NT2/D1 (cell line): Measurements from ENCODE around the gene QSOX2.

Experiments
- DNase-seq: peaks from one replicate; pipeline ENCODE4 v3.0.0-alpha.2; 2011; ENCODE audit warnings: low read depth, low spot score
- H3K27me3 ChIP-seq: 2 replicates; pipeline ENCODE4 v1.6.0; 2011; ENCODE audit warnings: mild to moderate bottlenecking; ENCODE audit not compliant: insufficient read length, insufficient read depth
- H3K36me3 ChIP-seq: 2 replicates; pipeline ENCODE4 v1.6.1; 2011; ENCODE audit warnings: mild to moderate bottlenecking, low read length, mixed read lengths; ENCODE audit not compliant: insufficient read depth, insufficient read length
- H3K4me1 ChIP-seq: 2 replicates; pipeline ENCODE4 v1.5.1; 2011; ENCODE audit not compliant: insufficient read depth, insufficient read length
- H3K4me3 ChIP-seq: 2 replicates; pipeline ENCODE4 v1.5.1; 2011; ENCODE audit warnings: low read depth; ENCODE audit not compliant: insufficient read length
- H3K9ac ChIP-seq: 2 replicates; pipeline ENCODE4 v1.6.0; 2011; ENCODE audit warnings: low read depth; ENCODE audit not compliant: insufficient read length
- H3K9me3 ChIP-seq: 2 replicates; pipeline ENCODE4 v1.5.1; 2011; ENCODE audit warnings: mild to moderate bottlenecking, low read length; ENCODE audit not compliant: insufficient read depth
- SUZ12 ChIP-seq: IDR thresholded peaks from 2 replicates; pipeline ENCODE4 v1.6.1; 2011; ENCODE audit not compliant: insufficient read length, insufficient read depth; ENCODE audit errors: extremely low read depth
- YY1 ChIP-seq: IDR thresholded peaks from 2 replicates; pipeline ENCODE4 v1.6.1; 2011; ENCODE audit not compliant: insufficient read length, insufficient read depth
- ZNF274 ChIP-seq: IDR thresholded peaks from 2 replicates; pipeline ENCODE4 v1.6.1; 2011; ENCODE audit warnings: mild to moderate bottlenecking, low read depth, low read length

The QSOX2 gene

GRCh38 chr9:136225366-136225747, 20.3 kb downstream of the QSOX2 start:
- TF ChIP-seq ZNF274 (no peak), SUZ12 (no peak), YY1 (no peak)
- Histone ChIP-seq H3K4me3 (no peak overlapping the region), H3K4me1 (peaks cover 13% of the 10 kb centered on the region), H3K36me3 (peaks cover 61% of the 10 kb centered on the region), H3K9ac (peak overlapping the region; percentile 6), H3K9me3 (no peaks in the 10 kb centered on the region), H3K27me3 (no peaks in the 10 kb centered on the region)
- no peak for DNase-seq

- H3K9me3 ChIP-seq = no peaks in the 10 kb centered on the region
- H3K27me3 ChIP-seq = no peaks in the 10 kb centered on the region
- H3K9ac ChIP-seq = no peak overlapping the region
- DNase-seq = no peak
- H3K4me3 ChIP-seq = no peak overlapping the region
- H3K4me1 ChIP-seq = peaks cover 13% of the 10 kb centered on the region
- TF ChIP-seq SUZ12 (no peak), ZNF274 (no peak), YY1 (no peak)
- peaks cover 68% of the 10 kb centered on the region for H3K36me3 ChIP-seq
These were observed 21.6 kb downstream of the QSOX2 start for GRCh38 chr9:136223871-136224640.

- Histone ChIP-seq H3K4me1 (peaks cover 13% of the 10 kb centered on the region), H3K27me3 (no peaks in the 10 kb centered on the region), H3K4me3 (no peak overlapping the region), H3K9ac (no peak overlapping the region), H3K36me3 (peaks cover 80% of the 10 kb centered on the region), H3K9me3 (no peaks in the 10 kb centered on the region)
- TF ChIP-seq SUZ12 (no peak), YY1 (no peak), ZNF274 (no peak)
- DNase-seq = no peak
These were observed 22.7 kb downstream of the QSOX2 start for GRCh38 chr9:136222906-136223285.

- Histone ChIP-seq H3K4me3 (no peak overlapping the region), H3K27me3 (no peaks in the 10 kb centered on the region), H3K9ac (no peak overlapping the region), H3K9me3 (no peaks in the 10 kb centered on the region), H3K4me1 (peaks cover 13% of the 10 kb centered on the region), H3K36me3 (peaks cover 81% of the 10 kb centered on the region)
- no peak for DNase-seq
- TF ChIP-seq ZNF274 (no peak), SUZ12 (no peak), YY1 (no peak)
These were observed 23.3 kb downstream of the QSOX2 start for GRCh38 chr9:136222166-136222905.

GRCh38 chr9:136220017-136220729, 25.4 kb downstream of the QSOX2 start:
- no peak for DNase-seq
- H3K9ac ChIP-seq = no peak overlapping the region
- H3K36me3 ChIP-seq = peaks cover 82% of the 10 kb centered on the region

GRCh38 chr9:136219276-136219675, 26.3 kb downstream of the QSOX2 start:
- Histone ChIP-seq H3K36me3 (peaks cover 83% of the 10 kb centered on the region), H3K4me3 (no peak overlapping the region), H3K4me1 (peaks cover 3% of the 10 kb centered on the region), H3K9me3 (peaks cover 8% of the 10 kb centered on the region; the same call in 1 of the 2 replicates), H3K9ac (no peak overlapping the region), H3K27me3 (no peaks in the 10 kb centered on the region)
- no peak for DNase-seq
- TF ChIP-seq SUZ12 (no peak), YY1 (no peak), ZNF274 (no peak)

More at GRCh38 chr9:136220017-136220729, 25.4 kb downstream of the QSOX2 start:
- Histone ChIP-seq H3K4me1 (peaks cover 4% of the 10 kb centered on the region), H3K9me3 (no peaks in the 10 kb centered on the region), H3K4me3 (no peak overlapping the region), H3K27me3 (no peaks in the 10 kb centered on the region)
- no peak for TF ChIP-seq YY1
- no peak for TF ChIP-seq SUZ12
- no peak for TF ChIP-seq ZNF274

GRCh38 chr9:136218673-136219072, 26.9 kb downstream of the QSOX2 start:
- H3K9ac ChIP-seq = no peak overlapping the region
- H3K36me3 ChIP-seq = peaks cover 83% of the 10 kb centered on the region
- TF ChIP-seq SUZ12 (no peak), ZNF274 (no peak), YY1 (no peak)
- no peaks in the 10 kb centered on the region for H3K4me1 ChIP-seq
- H3K4me3 ChIP-seq = no peak overlapping the region
- DNase-seq = no peak
- H3K9me3 ChIP-seq = peaks cover 14% of the 10 kb centered on the region; the same call in 1 of the 2 replicates
- no peaks in the 10 kb centered on the region for H3K27me3 ChIP-seq
